OCI-LY7 (cell line): Measurements from ENCODE around the gene SNRNP35. TPM values are rescaled to one million over a fixed set of nuclear protein-coding genes. Genes with fewer than 3 reads are reported as not detected.

Experiments
- BruUV-seq: library from RNA; stranded (reverse); fragments of 400-500 nt; replicated peaks from 2 replicates; lab custom pipeline; 2021; lab: Mats Ljungman, UMichigan
- CTCF ChIA-PET: fragments of 300-600 bp; sonication (Branson Sonifier 250); formaldehyde crosslinking; loops from one replicate; lab custom pipeline; 2022; ENCODE audit warnings: antibody characterized with exemption; ENCODE audit not compliant: unreplicated experiment; lab: Charles Lee
- POLR2A ChIA-PET: fragments of 300-600 bp; sonication (Branson Sonifier 250); formaldehyde crosslinking; loops from one replicate; lab custom pipeline; 2022; ENCODE audit warnings: antibody characterized with exemption; lab: Charles Lee
- DNase-seq: peaks from one replicate; pipeline ENCODE4 v3.0.0-alpha.2; 2015; ENCODE audit warnings: low spot score
- H2AFZ ChIP-seq: fragments of 200-600 bp; sonication (generic), shearing (Covaris generic); 2 replicates; pipeline ENCODE4 v1.6.1; 2014; ENCODE audit warnings: mild to moderate bottlenecking, antibody characterized with exemption, low read length, moderate library complexity
- H3K27ac ChIP-seq: fragments of 200-600 bp; sonication (generic); 2 replicates; pipeline ENCODE4 v1.5.1; 2014; ENCODE audit warnings: mixed run types, low read depth, mild to moderate bottlenecking, moderate library complexity, low read length, inconsistent platforms; ENCODE audit not compliant: poor library complexity, severe bottlenecking
- H3K36me3 ChIP-seq: fragments of 200-600 bp; sonication (generic); 2 replicates; pipeline ENCODE4 v1.6.1; 2014; ENCODE audit warnings: mild to moderate bottlenecking, antibody characterized with exemption, low read length, moderate library complexity, mixed read lengths; ENCODE audit not compliant: insufficient read depth
- H3K4me1 ChIP-seq: fragments of 200-600 bp; sonication (generic); 2 replicates; pipeline ENCODE4 v1.5.1; 2014; ENCODE audit warnings: mild to moderate bottlenecking, low read length; ENCODE audit not compliant: insufficient read depth, poor library complexity, severe bottlenecking
- H3K4me2 ChIP-seq: fragments of 200-600 bp; sonication (generic); 2 replicates; pipeline ENCODE4 v1.6.1; 2014; ENCODE audit warnings: mild to moderate bottlenecking, low read length
- H3K4me3 ChIP-seq: fragments of 200-600 bp; sonication (generic); 2 replicates; pipeline ENCODE4 v1.5.1; 2014; ENCODE audit warnings: mild to moderate bottlenecking, low read depth, low read length; ENCODE audit not compliant: poor library complexity, severe bottlenecking
- H3K79me2 ChIP-seq: fragments of 200-600 bp; sonication (generic); 2 replicates; pipeline ENCODE4 v1.6.1; 2016; ENCODE audit warnings: low read depth, mild to moderate bottlenecking, low read length, moderate library complexity, mixed read lengths; ENCODE audit not compliant: insufficient read depth
- H3K9me2 ChIP-seq: fragments of 200-600 bp; sonication (generic); 2 replicates; pipeline ENCODE4 v1.6.1; 2016; ENCODE audit warnings: mild to moderate bottlenecking, low read length, mixed read lengths; ENCODE audit not compliant: insufficient read depth
- H3K9me3 ChIP-seq: fragments of 200-600 bp; sonication (generic); 2 replicates; pipeline ENCODE4 v1.6.1; 2014; ENCODE audit warnings: mild to moderate bottlenecking, mixed run types, low read length, mixed read lengths
- H4K20me1 ChIP-seq: fragments of 200-600 bp; sonication (generic); 2 replicates; pipeline ENCODE4 v1.6.1; 2014; ENCODE audit warnings: mild to moderate bottlenecking, antibody characterized with exemption, low read length, moderate library complexity, mixed read lengths; ENCODE audit not compliant: insufficient read depth
- CTCF ChIP-seq: fragments of 200-600 bp; sonication (generic); conservative IDR thresholded peaks from 2 replicates; pipeline ENCODE4 v1.5.1; 2014; ENCODE audit warnings: mild to moderate bottlenecking, antibody characterized with exemption, low read length, moderate library complexity, mixed read lengths
- EZH2phosphoT487 ChIP-seq: fragments of 200-600 bp; sonication (generic); IDR thresholded peaks from 2 replicates; pipeline ENCODE4 v1.6.1; 2018; ENCODE audit warnings: low read depth, borderline replicate concordance, mild to moderate bottlenecking, mixed run types, antibody characterized with exemption, low read length, moderate library complexity, mixed read lengths
- intact Hi-C: fragments of 100-400 bp; cut with micrococcal nuclease; formaldehyde crosslinking; loops from one replicate; pipeline ENCODE4 v1.10.0; 2022; ENCODE audit not compliant: unreplicated experiment
- small RNA-seq: library from RNA; depleted of rRNA; stranded (forward); fragments of <200 nt; gene quantifications from one replicate; pipeline ENCODE3, GENCODE V24; 2014
- total RNA-seq, 2 experiments: library from RNA; depleted of rRNA in 1 of 2; stranded (reverse); fragments of >200 nt in 1 of 2; shearing (Covaris generic) in 1 of 2; gene quantifications; 2 replicates each; pipeline ENCODE4 v1.2.3, GENCODE V29; 2014 to 2022

Gene SNRNP35
- total RNA-seq, 2 experiments from 2014 or later: 29.3 to 31.3 TPM

GRCh38 chr12:123516216-123516780 lies 58.4 kb downstream of the SNRNP35 start:
- Histone ChIP-seq H4K20me1 (no peaks in the 10 kb centered on the region), H3K36me3 (no peaks in the 10 kb centered on the region), H3K4me1 (no peaks in the 10 kb centered on the region), H3K4me3 (no peak overlapping the region), H3K9me2 (no peaks in the 10 kb centered on the region), H3K9me3 (no peaks in the 10 kb centered on the region), H3K79me2 (no peaks in the 10 kb centered on the region), H2AFZ (no peak overlapping the region), H3K4me2 (no peak overlapping the region), H3K27ac (no peak overlapping the region)
- intact Hi-C loops: no loop called here
- TF ChIP-seq EZH2phosphoT487: no peak
- no peak for TF ChIP-seq CTCF
- POLR2A ChIA-PET: no interaction called here
- CTCF ChIA-PET: no interaction called here
- no TSS peak for BruUV-seq
- no peak for DNase-seq

Small RNA genes lying within 50 kb of the gene (small RNA-seq; reads per million reads assigned to genes)
- not detected for gene AC145423.2

Other genes starting within 250 kb of the SNRNP35 start
- 136 and 166 TPM in 2 replicates for gene MPHOSPH9, start 225.0 kb upstream of the SNRNP35 start, total RNA-seq (2014; rRNA removed; shearing (Covaris generic))
- 88.3 and 102 TPM in 2 replicates for gene MPHOSPH9, start 225.0 kb upstream of the SNRNP35 start, total RNA-seq (2022)
- 30.1 and 35.5 TPM in 2 replicates for gene MTRFR, start 224.7 kb upstream of the SNRNP35 start, total RNA-seq (2014; rRNA removed; shearing (Covaris generic))
- gene MTRFR, start 224.7 kb upstream of the SNRNP35 start, total RNA-seq (2022): 32.8 and 34.4 TPM in 2 replicates
- 50.7 and 65.2 TPM in 2 replicates for gene CDK2AP1, start 186.3 kb upstream of the SNRNP35 start, total RNA-seq (2014; rRNA removed; shearing (Covaris generic))
- 56.3 and 57.3 TPM in 2 replicates for gene CDK2AP1, start 186.3 kb upstream of the SNRNP35 start, total RNA-seq (2022)
- 23.7 and 31.2 TPM in 2 replicates for gene SBNO1, start 93.3 kb upstream of the SNRNP35 start, total RNA-seq (2014; rRNA removed; shearing (Covaris generic))
- 57.3 and 57.9 TPM in 2 replicates for gene SBNO1, start 93.3 kb upstream of the SNRNP35 start, total RNA-seq (2022)
- gene KMT5A, start 74.0 kb upstream of the SNRNP35 start, total RNA-seq (2014; rRNA removed; shearing (Covaris generic)): 87.8 and 101 TPM in 2 replicates
- gene KMT5A, start 74.0 kb upstream of the SNRNP35 start, total RNA-seq (2022): 149 and 153 TPM in 2 replicates
- 3.4 and 4.0 TPM in 2 replicates for gene RILPL2, start 21.5 kb upstream of the SNRNP35 start, total RNA-seq (2014; rRNA removed; shearing (Covaris generic))
- 5.5 and 6.8 TPM in 2 replicates for gene RILPL2, start 21.5 kb upstream of the SNRNP35 start, total RNA-seq (2022)
- gene RILPL1, start 75.6 kb downstream of the SNRNP35 start, total RNA-seq (2014; rRNA removed; shearing (Covaris generic)): 0.05 and 0.38 TPM in 2 replicates
- 0.74 and 0.86 TPM in 2 replicates for gene RILPL1, start 75.6 kb downstream of the SNRNP35 start, total RNA-seq (2022)
- 89.3 and 94.9 TPM in 2 replicates for gene TMED2, start 126.4 kb downstream of the SNRNP35 start, total RNA-seq (2014; rRNA removed; shearing (Covaris generic))
- gene TMED2, start 126.4 kb downstream of the SNRNP35 start, total RNA-seq (2022): 146 and 154 TPM in 2 replicates
- 56.6 and 78.6 TPM in 2 replicates for gene DDX55, start 144.0 kb downstream of the SNRNP35 start, total RNA-seq (2014; rRNA removed; shearing (Covaris generic))
- gene DDX55, start 144.0 kb downstream of the SNRNP35 start, total RNA-seq (2022): 44.2 and 48.7 TPM in 2 replicates
- 60.3 and 93.4 TPM in 2 replicates for gene EIF2B1, start 175.5 kb downstream of the SNRNP35 start, total RNA-seq (2014; rRNA removed; shearing (Covaris generic))
- 69.8 and 72.8 TPM in 2 replicates for gene EIF2B1, start 175.5 kb downstream of the SNRNP35 start, total RNA-seq (2022)
- gene GTF2H3, start 175.7 kb downstream of the SNRNP35 start, total RNA-seq (2014; rRNA removed; shearing (Covaris generic)): 14.3 and 18.1 TPM in 2 replicates
- gene GTF2H3, start 175.7 kb downstream of the SNRNP35 start, total RNA-seq (2022): 49.1 and 51.5 TPM in 2 replicates
- 6.3 and 7.8 TPM in 2 replicates for gene TCTN2, start 213.0 kb downstream of the SNRNP35 start, total RNA-seq (2014; rRNA removed; shearing (Covaris generic))
- 3.7 and 4.7 TPM in 2 replicates for gene TCTN2, start 213.0 kb downstream of the SNRNP35 start, total RNA-seq (2022)